ENCODE measurements around the gene TCEAL3.
"Not testable (repeated sequence)": the region's sequence is repeated elsewhere in the genome, so short reads cannot be mapped to it uniquely, and the experiment has no call there.

TCEAL3 gene, protein sequence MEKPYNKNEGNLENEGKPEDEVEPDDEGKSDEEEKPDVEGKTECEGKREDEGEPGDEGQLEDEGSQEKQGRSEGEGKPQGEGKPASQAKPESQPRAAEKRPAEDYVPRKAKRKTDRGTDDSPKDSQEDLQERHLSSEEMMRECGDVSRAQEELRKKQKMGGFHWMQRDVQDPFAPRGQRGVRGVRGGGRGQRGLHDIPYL

GRCh38 chrX:103607364-103608305, at the start of gene TCEAL3:
TSS of gene TCEAL3 (plus strand) at chrX:103607963. CDS start at chrX:103609065, 1,102 bp downstream.
- no peak for DNase-seq (ENCODE audit: low read depth in 2 of 2)

- no peak for DNase-seq (ENCODE audit: low read depth in 2 of 2)
Observed at GRCh38 chrX:103560256-103560655, 47.5 kb upstream of the TCEAL3 start.

- DNase-seq (ENCODE audit: low read depth in 2 of 2) = no peak
Observed at GRCh38 chrX:103562801-103563200, 45.0 kb upstream of the TCEAL3 start.

DNA sequence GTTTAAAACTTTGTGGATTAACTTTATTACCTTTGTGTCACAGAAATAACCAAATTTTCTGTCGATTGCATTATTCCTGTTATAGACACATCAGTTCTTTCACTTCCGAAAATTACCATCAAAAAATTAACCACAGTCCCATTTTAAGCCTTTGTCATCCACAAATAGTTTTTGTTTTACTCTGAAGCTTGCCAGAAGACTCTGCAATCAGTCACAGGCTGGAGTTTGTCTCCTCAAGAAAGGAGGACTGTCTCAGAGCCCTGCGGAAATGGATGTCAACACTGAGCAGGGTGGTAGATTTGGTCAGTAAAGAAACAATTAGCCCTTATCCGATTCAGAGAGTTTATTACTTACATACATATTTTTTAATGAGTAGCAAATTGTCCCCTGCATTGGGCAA, 42.6 kb upstream of the TCEAL3 start:
- no peak for DNase-seq (ENCODE audit: low read depth in 2 of 2)

GRCh38 chrX:103565752-103566151, 42.0 kb upstream of the TCEAL3 start:
- DNase-seq (ENCODE audit: low read depth in 2 of 2) = no peak

DNA sequence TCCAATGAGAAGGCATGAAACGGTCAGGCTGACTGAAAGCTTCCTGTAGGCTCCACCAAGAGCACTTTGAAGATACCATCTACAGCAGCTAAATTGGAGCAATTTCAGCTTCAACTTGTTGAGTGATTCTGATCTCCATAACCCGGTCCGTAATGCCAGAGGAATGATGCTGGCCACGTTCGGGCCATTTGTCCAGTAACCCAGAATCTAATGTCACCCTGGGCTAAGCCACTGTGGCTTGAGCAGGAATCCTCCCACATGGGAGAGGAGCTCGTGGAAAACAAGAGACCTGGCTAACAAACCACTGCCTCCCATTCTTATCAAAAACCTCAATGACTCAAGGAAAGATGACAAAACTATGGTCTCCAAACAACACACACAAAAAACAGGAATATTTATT, 36.6 kb upstream of the TCEAL3 start:
- no peak for DNase-seq (ENCODE audit: low read depth in 2 of 2)

GRCh38 chrX:103571726-103572125, 36.0 kb upstream of the TCEAL3 start:
- DNase-seq (ENCODE audit: low read depth in 2 of 2) = no peak

DNA sequence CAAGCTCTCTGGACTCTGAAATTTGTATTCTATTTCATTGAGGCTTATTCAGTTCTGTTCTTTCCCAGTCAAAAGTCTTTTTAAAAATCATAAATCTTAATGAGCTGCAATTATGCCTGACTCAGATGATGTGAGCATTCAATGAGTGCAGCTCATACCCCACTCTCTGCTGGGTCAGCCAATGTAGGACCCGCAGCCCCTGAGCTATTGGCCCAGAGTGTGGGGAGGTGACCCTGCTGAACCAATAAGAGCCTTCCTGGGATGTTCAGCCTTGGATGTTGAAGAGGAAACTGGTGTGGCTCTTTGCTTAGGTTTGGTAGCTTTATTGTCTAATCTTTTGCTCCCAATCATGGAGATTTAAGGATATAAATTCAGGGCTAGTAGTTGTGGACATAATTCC, 34.6 kb upstream of the TCEAL3 start:
- DNase-seq (ENCODE audit: low read depth in 2 of 2) = no peak

- no peak for DNase-seq (ENCODE audit: low read depth in 2 of 2)
Observed at GRCh38 chrX:103584596-103584995, 23.2 kb upstream of the TCEAL3 start.

GRCh38 chrX:103585411-103586313, 22.1 kb upstream of the TCEAL3 start, which contains the start of gene TCEAL4:
TSS of gene TCEAL4 (plus strand) at chrX:103585515. CDS start at chrX:103586676, 1,161 bp downstream.
- DNase-seq (ENCODE audit: low read depth in 2 of 2) = no peak

DNA sequence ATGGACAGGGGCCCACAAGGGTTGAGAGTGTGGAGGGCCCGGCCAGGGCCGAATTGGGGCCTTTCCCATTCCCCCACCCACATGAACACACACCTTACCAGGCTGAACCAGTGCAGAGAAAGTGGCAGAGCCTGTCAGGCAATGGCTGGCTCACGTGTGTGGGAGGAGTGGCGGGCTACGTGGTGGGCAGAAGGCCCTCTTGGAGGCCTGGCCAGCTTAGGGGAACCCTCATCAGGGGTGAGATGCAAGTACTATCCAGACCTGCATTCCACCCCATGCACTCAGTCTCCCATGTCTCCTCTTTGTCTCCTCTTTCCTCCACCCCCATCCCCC, 21.5 kb upstream of the TCEAL3 start:
- DNase-seq (ENCODE audit: low read depth in 2 of 2) = no peak

- no peak for DNase-seq (ENCODE audit: low read depth in 2 of 2)
Observed at GRCh38 chrX:103586659-103587058, 21.1 kb upstream of the TCEAL3 start.

GRCh38 chrX:103592295-103592694, 15.5 kb upstream of the TCEAL3 start:
- not testable (repeated sequence) for DNase-seq (ENCODE audit: low read depth in 2 of 2)

DNA sequence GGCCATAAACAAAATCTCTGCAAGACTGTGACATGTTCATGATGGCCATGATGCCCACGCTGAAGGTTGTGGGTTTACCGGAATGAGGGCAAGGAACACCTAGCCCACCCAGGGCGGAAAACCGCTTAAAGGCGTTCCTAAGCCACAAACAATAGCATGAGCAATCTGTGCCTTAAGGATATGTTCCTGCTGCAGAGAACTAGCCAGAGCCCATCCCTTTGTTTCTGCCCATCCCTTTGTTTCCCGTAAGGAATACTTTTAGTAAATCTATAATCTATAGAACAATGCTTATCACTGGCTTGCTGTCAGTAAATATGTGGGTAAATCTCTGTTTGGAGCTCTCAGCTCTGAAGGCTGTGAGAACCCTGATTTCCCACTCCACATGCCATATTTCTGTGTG, 12.6 kb upstream of the TCEAL3 start:
- not testable (repeated sequence) for DNase-seq (ENCODE audit: low read depth in 2 of 2)

GRCh38 chrX:103608306-103608963, 672 bp downstream of the TCEAL3 start:
- DNase-seq (ENCODE audit: low read depth in 2 of 2) = no peak

- DNase-seq (ENCODE audit: low read depth in 2 of 2) = no peak
Observed at GRCh38 chrX:103610282-103610681, 2.5 kb downstream of the TCEAL3 start.

- DNase-seq (ENCODE audit: low read depth in 2 of 2) = no peak
Observed at GRCh38 chrX:103613362-103613890, 5.7 kb downstream of the TCEAL3 start.

GRCh38 chrX:103614999-103615398, 7.2 kb downstream of the TCEAL3 start:
- no peak for DNase-seq (ENCODE audit: low read depth in 2 of 2)

GRCh38 chrX:103615781-103616371, 8.1 kb downstream of the TCEAL3 start:
- no peak for DNase-seq (ENCODE audit: low read depth in 2 of 2)

DNA sequence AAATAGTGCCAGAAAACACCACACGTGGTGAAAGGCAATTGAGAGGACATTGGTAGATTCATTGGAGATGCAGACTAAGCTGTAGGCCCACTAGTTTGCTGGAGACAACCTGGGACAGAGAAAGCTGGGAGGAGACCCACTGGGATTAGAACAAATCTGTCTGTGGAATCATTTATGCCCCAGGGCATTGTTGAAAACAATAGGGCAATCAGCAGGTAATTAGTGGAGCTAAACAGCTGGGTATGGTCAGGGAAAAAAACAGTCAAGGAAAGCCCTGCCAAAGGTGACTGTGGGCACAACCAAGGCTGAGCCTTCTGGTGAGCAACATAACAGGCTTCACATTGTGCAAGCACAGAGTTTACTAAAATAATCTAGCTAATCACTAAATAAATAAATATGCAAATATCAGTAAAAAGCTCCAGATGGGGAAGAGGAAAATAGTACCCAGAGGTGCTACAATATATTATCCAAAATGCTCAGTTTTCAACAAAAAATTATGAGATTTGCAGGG, 9.0 kb downstream of the TCEAL3 start:
- no peak for DNase-seq (ENCODE audit: low read depth in 2 of 2)

DNA sequence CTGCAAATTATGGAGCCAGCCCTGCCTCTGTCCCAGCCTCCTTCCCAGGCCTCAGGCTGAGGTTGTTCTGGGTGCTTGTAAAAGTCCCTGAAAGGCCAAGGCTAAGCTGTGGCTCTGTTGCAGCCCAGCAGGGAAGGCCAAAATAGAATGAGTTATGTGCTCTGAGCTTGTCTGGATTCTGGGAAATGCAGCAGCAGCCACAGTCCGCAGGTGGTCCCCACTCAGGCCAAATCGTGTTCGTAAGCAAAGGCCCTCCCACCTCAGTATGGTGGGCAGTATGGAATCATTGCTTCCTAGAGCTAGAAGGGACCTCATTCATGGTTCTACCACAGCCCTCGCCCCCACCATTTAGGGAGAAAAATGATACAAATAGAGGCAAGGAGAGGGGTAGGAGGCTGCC, 16.3 kb downstream of the TCEAL3 start:
- no peak for DNase-seq (ENCODE audit: low read depth in 2 of 2)
